Loucy (cell line): ENCODE measurements around the gene PIANP.

Source experiments
- H2AFZ ChIP-seq: fragments of 200-600 bp; sonication (generic); 2 replicates; pipeline ENCODE4 v1.6.0; 2016; ENCODE audit warnings: antibody characterized with exemption, mild to moderate bottlenecking, low read length, moderate library complexity
- H3F3A ChIP-seq: fragments of 200-600 bp; 2 replicates; pipeline ENCODE4 v1.6.0; 2016; ENCODE audit warnings: antibody characterized with exemption, low read depth, mild to moderate bottlenecking
- H3K27me3 ChIP-seq: fragments of 200-600 bp; sonication (generic); 2 replicates; pipeline ENCODE4 v1.6.1; 2014; ENCODE audit warnings: low read length, mild to moderate bottlenecking; ENCODE audit not compliant: insufficient read depth, poor library complexity, severe bottlenecking
- H3K36me3 ChIP-seq: fragments of 200-600 bp; sonication (generic); 2 replicates; pipeline ENCODE4 v1.6.1; 2016; ENCODE audit warnings: low read length; ENCODE audit not compliant: insufficient read depth
- H3K4me1 ChIP-seq: fragments of 200-600 bp; sonication (generic); 2 replicates; pipeline ENCODE4 v1.5.1; 2014; ENCODE audit warnings: low read length, mild to moderate bottlenecking; ENCODE audit not compliant: insufficient read depth, poor library complexity, severe bottlenecking
- H3K4me2 ChIP-seq: fragments of 200-600 bp; sonication (generic); 2 replicates; pipeline ENCODE4 v1.6.0; 2014; ENCODE audit warnings: antibody characterized with exemption, low read length, low read depth, mild to moderate bottlenecking; ENCODE audit not compliant: poor library complexity, severe bottlenecking
- H3K4me3 ChIP-seq: fragments of 200-600 bp; sonication (generic); 2 replicates; pipeline ENCODE4 v1.5.1; 2014; ENCODE audit warnings: low read length, mild to moderate bottlenecking, mixed read lengths; ENCODE audit not compliant: poor library complexity, severe bottlenecking
- H3K79me2 ChIP-seq: fragments of 200-600 bp; sonication (generic); 2 replicates; pipeline ENCODE4 v1.6.1; 2014; ENCODE audit warnings: low read length; ENCODE audit not compliant: insufficient read depth
- H3K9ac ChIP-seq: fragments of 200-600 bp; sonication (generic); 2 replicates; pipeline ENCODE4 v1.6.0; 2014; ENCODE audit warnings: mild to moderate bottlenecking, low read depth, low read length, moderate library complexity; ENCODE audit not compliant: poor library complexity, severe bottlenecking
- H3K9me2 ChIP-seq: fragments of 200-600 bp; sonication (generic); replicated peaks from 2 replicates; pipeline ENCODE4 v1.6.1; 2016; ENCODE audit warnings: low read depth, low read length, mixed read lengths
- H3K9me3 ChIP-seq: fragments of 200-600 bp; sonication (generic); 2 replicates; pipeline ENCODE4 v1.6.1; 2014; ENCODE audit warnings: mild to moderate bottlenecking, antibody characterized with exemption, low read length, low read depth; ENCODE audit not compliant: insufficient read depth
- H4K20me1 ChIP-seq: fragments of 200-600 bp; sonication (generic); 2 replicates; pipeline ENCODE4 v1.6.0; 2014; ENCODE audit warnings: antibody characterized with exemption, low read length, mild to moderate bottlenecking; ENCODE audit not compliant: insufficient read depth, poor library complexity, severe bottlenecking
- CTCF ChIP-seq: fragments of 200-600 bp; sonication (generic); conservative IDR thresholded peaks from 2 replicates; pipeline ENCODE4 v1.5.1; 2014; ENCODE audit warnings: mild to moderate bottlenecking, antibody characterized with exemption, low read length
- EZH2phosphoT487 ChIP-seq: fragments of 200-600 bp; IDR thresholded peaks from 2 replicates; pipeline ENCODE4 v1.6.1; 2018; ENCODE audit warnings: antibody characterized with exemption, mild to moderate bottlenecking, moderate library complexity, borderline replicate concordance

The PIANP gene

GRCh38 chr12:6650832-6651231 is 49.8 kb downstream of the PIANP start:
- no peaks in the 10 kb centered on the region for H3K9me2 ChIP-seq
- H3K9me3 ChIP-seq = no peaks in the 10 kb centered on the region
- H3F3A ChIP-seq = no peaks in the 10 kb centered on the region
- no peak overlapping the region for H2AFZ ChIP-seq
- H4K20me1 ChIP-seq = no peaks in the 10 kb centered on the region
- H3K36me3 ChIP-seq = peaks cover 21% of the 10 kb centered on the region; the same call in 1 of the 2 replicates
- no peak overlapping the region for H3K4me3 ChIP-seq
- H3K9ac ChIP-seq = no peak overlapping the region
- no peaks in the 10 kb centered on the region for H3K27me3 ChIP-seq
- H3K4me1 ChIP-seq = no peaks in the 10 kb centered on the region
- H3K79me2 ChIP-seq = no peaks in the 10 kb centered on the region
- H3K4me2 ChIP-seq = no peak overlapping the region
- TF ChIP-seq CTCF (no peak), EZH2phosphoT487 (no peak)

- no peak within 1 kb of the TSS for H3K9ac ChIP-seq
- no peak within 1 kb of the TSS for H3K4me3 ChIP-seq
- peaks cover 17% of the 10 kb centered on the region for H3K4me1 ChIP-seq
- no peaks in the 10 kb centered on the region for H3K9me3 ChIP-seq
- H3K79me2 ChIP-seq = no peaks in the 10 kb centered on the region
- H2AFZ ChIP-seq = no peak within 1 kb of the TSS
- H3K4me2 ChIP-seq = no peak within 1 kb of the TSS
- no peaks in the 10 kb centered on the region for H4K20me1 ChIP-seq
- H3K36me3 ChIP-seq = peaks cover 12% of the 10 kb centered on the region; the same call in 1 of the 2 replicates
- TF ChIP-seq CTCF = no peak
- TF ChIP-seq EZH2phosphoT487 = no peak
- H3K27me3 ChIP-seq = no peaks in the 10 kb centered on the region
- H3F3A ChIP-seq = no peaks in the 10 kb centered on the region
- no peaks in the 10 kb centered on the region for H3K9me2 ChIP-seq
Observed at GRCh38 chr12:6647083-6647604, 53.5 kb downstream of the PIANP start, which contains the start of gene ACRBP. Gene ACRBP, minus strand, starts transcription at chr12:6647432. Its CDS starts 66 bp downstream, at chr12:6647366.

- no peaks in the 10 kb centered on the region for H3K9me3 ChIP-seq
- H3K4me3 ChIP-seq = no peak overlapping the region
- H3K27me3 ChIP-seq = no peaks in the 10 kb centered on the region
- H3K4me2 ChIP-seq = no peak overlapping the region
- no peak overlapping the region for H3K9ac ChIP-seq
- H3K36me3 ChIP-seq = peaks cover 10% of the 10 kb centered on the region; the same call in 1 of the 2 replicates
- no peaks in the 10 kb centered on the region for H3F3A ChIP-seq
- TF ChIP-seq EZH2phosphoT487 = no peak
- TF ChIP-seq CTCF = no peak
- H2AFZ ChIP-seq = no peak overlapping the region
- H3K79me2 ChIP-seq = no peaks in the 10 kb centered on the region
- no peaks in the 10 kb centered on the region for H4K20me1 ChIP-seq
- H3K9me2 ChIP-seq = no peaks in the 10 kb centered on the region
- peaks cover 17% of the 10 kb centered on the region for H3K4me1 ChIP-seq
Observed at GRCh38 chr12:6646276-6647082, 54.1 kb downstream of the PIANP start.
